K562 (cell line): Measurements from ENCODE around the gene ARHGEF38. TPM values are rescaled to one million over a fixed set of nuclear protein-coding genes. Genes with fewer than 3 reads are reported as not detected.

ENCODE experiments used
- ATAC-seq: fragments of 200-7000 bp; cut with Tn5 transposase; 3 replicates; pipeline ENCODE4 v1.9.1; 2020; ENCODE audit warnings: moderate library complexity
- BruUV-seq: library from RNA; stranded (reverse); fragments of 400-500 nt; replicated peaks from 2 replicates; lab custom pipeline; 2021; lab: Mats Ljungman, UMichigan
- CTCF ChIA-PET: fragments of 300-600 bp; formaldehyde crosslinking; extraction: SDS; loops from one replicate; lab custom pipeline; 2021; ENCODE audit warnings: low intra/inter-chr PET ratio; lab: Yijun Ruan, JAX
- POLR2A ChIA-PET: fragments of 300-600, 350-650 bp; sonication (Branson Sonifier 250); formaldehyde crosslinking; extraction: SDS; loops from one replicate; lab custom pipeline; 2021; ENCODE audit warnings: antibody characterized with exemption, inconsistent platforms; lab: Yijun Ruan, JAX
- DNase-seq, 4 experiments: peaks; one replicate each; pipeline versions ENCODE4 v3.0.0 to v3.0.0-alpha.2; 2011 to 2018; ENCODE audit warnings: low spot score in 3 of 4, mixed read lengths in 3 of 4; ENCODE audit errors: extremely low read depth in 1 of 4
- FAIRE-seq: peaks from 2 replicates; lab custom pipeline; 2011; peaks lifted over from hg19 to GRCh38; lab: Jason Lieb, UNC
- H2AFZ ChIP-seq: 2 replicates; pipeline ENCODE4 v1.6.0; 2011; ENCODE audit warnings: low read depth, low read length, control low read depth, inconsistent platforms
- H3K27ac ChIP-seq: fragments of 200-600 bp; 3 replicates; pipeline ENCODE4 v1.8.0; 2011; ENCODE audit warnings: low read depth, mild to moderate bottlenecking, control low read depth, inconsistent platforms, low read length, moderate library complexity, mixed read lengths; ENCODE audit errors: extremely low read depth
- H3K27me3 ChIP-seq, 2 experiments: fragments of 300-600 bp in 1 of 2; 2 replicates in 1 of 2; 3 replicates in 1 of 2; pipeline versions ENCODE4 v1.6.0 to v1.8.0; 2011; ENCODE audit warnings: inconsistent platforms in 2 of 2, low read length in 2 of 2, mild to moderate bottlenecking in 1 of 2, mixed read lengths in 1 of 2, moderate library complexity in 1 of 2; ENCODE audit not compliant: control insufficient read depth in 2 of 2, insufficient read depth in 2 of 2
- H3K36me3 ChIP-seq: fragments of 300-600 bp; 3 replicates; pipeline ENCODE4 v1.8.0; 2011; ENCODE audit warnings: mild to moderate bottlenecking, low read length, inconsistent platforms; ENCODE audit not compliant: control insufficient read depth, insufficient read depth
- H3K4me1 ChIP-seq, 2 experiments: fragments of 200-600 bp in 1 of 2; replicated peaks in 1 of 2; 2 replicates in 1 of 2; 3 replicates in 1 of 2; pipeline versions ENCODE4 v1.5.1 to v1.8.0; 2011; ENCODE audit warnings: inconsistent platforms in 2 of 2, low read length in 2 of 2, mild to moderate bottlenecking in 1 of 2, mixed read lengths in 1 of 2, moderate library complexity in 1 of 2; ENCODE audit not compliant: control insufficient read depth in 2 of 2, insufficient read depth in 2 of 2
- H3K4me2 ChIP-seq: 2 replicates; pipeline ENCODE4 v1.6.1; 2011; ENCODE audit warnings: low read length, control low read depth, inconsistent platforms, mixed read lengths; ENCODE audit not compliant: insufficient read depth
- H3K4me3 ChIP-seq: fragments of 200-600 bp; sonication (generic), shearing (Covaris generic); 2 replicates; pipeline ENCODE4 v1.5.1; 2016; ENCODE audit warnings: control low read depth, inconsistent platforms
- H3K79me2 ChIP-seq: fragments of 200-600 bp; 3 replicates; pipeline ENCODE4 v1.8.0; 2011; ENCODE audit warnings: low read length, inconsistent platforms; ENCODE audit not compliant: control insufficient read depth, insufficient read depth
- H3K9ac ChIP-seq, 2 experiments: 2 replicates each; pipeline versions ENCODE4 v1.6.0 to v1.6.1; 2011; ENCODE audit warnings: low read depth in 2 of 2, low read length in 2 of 2, control low read depth in 1 of 2, inconsistent platforms in 1 of 2, mild to moderate bottlenecking in 1 of 2, mixed read lengths in 1 of 2; ENCODE audit not compliant: insufficient read depth in 1 of 2
- H3K9me1 ChIP-seq: one replicate; pipeline ENCODE4 v1.6.0; 2011; ENCODE audit warnings: inconsistent platforms, mild to moderate bottlenecking, low read length, moderate library complexity; ENCODE audit not compliant: control insufficient read depth, insufficient read depth
- H3K9me3 ChIP-seq: replicated peaks from 2 replicates; pipeline ENCODE4 v1.5.1; 2011; ENCODE audit warnings: low read depth, low read length, inconsistent platforms; ENCODE audit not compliant: control insufficient read depth, insufficient read depth
- H4K20me1 ChIP-seq: replicated peaks from 2 replicates; pipeline ENCODE4 v1.6.1; 2011; ENCODE audit warnings: low read length, inconsistent platforms, mixed read lengths; ENCODE audit not compliant: control insufficient read depth, insufficient read depth
- HNRNPK ChIP-seq: fragments of 200-400 bp; formaldehyde crosslinking; IDR thresholded peaks from one replicate; pipeline ENCODE4 v1.6.1; 2018; ENCODE audit warnings: mild to moderate bottlenecking, low read depth, low read length; ENCODE audit not compliant: poor library complexity, severe bottlenecking
- U2AF2 ChIP-seq: fragments of 200-400 bp; formaldehyde crosslinking; optimal IDR thresholded peaks from 2 replicates; pipeline ENCODE3; 2017; ENCODE audit warnings: low read depth, mild to moderate bottlenecking, low read length
- ZBTB17 ChIP-seq: fragments of 450-650 bp; formaldehyde crosslinking; IDR thresholded peaks from 2 replicates; pipeline ENCODE4 v1.4.0; 2020; ENCODE audit warnings: mild to moderate bottlenecking
- ZFP1 ChIP-seq: fragments of 450-650 bp; formaldehyde crosslinking; IDR thresholded peaks from 2 replicates; pipeline ENCODE4 v1.4.0; 2020; ENCODE audit warnings: mild to moderate bottlenecking, mixed read lengths
- ZNF217 ChIP-seq: sonication (generic); formaldehyde crosslinking; IDR thresholded peaks from 2 replicates; pipeline ENCODE4 v1.8.0; 2022; ENCODE audit warnings: mild to moderate bottlenecking, missing genetic modification reagents
- WGBS: fragments of 100-300 bp; shearing (Covaris generic); methylation state at CpG from one replicate; pipeline ENCODE4 v1.1.6; 2016; ENCODE audit warnings: low coverage, mixed read lengths; ENCODE audit not compliant: insufficient coverage; ENCODE audit errors: missing lambda C conversion rate; 5-methylcytosine and 5-hydroxymethylcytosine counted together
- in situ Hi-C: fragments of 300-500 bp; cut with MboI; formaldehyde crosslinking; loops from 4 replicates; pipeline ENCODE4 v1.15.0; 2018; ENCODE audit warnings: inconsistent platforms, mixed read lengths
- intact Hi-C: fragments of 100-400 bp; cut with micrococcal nuclease; formaldehyde crosslinking; loops from 2 replicates; pipeline ENCODE4 v1.14.2; 2022
- polyA plus RNA-seq, 8 experiments: library from polyadenylated mRNA; depleted of rRNA in 4 of 8; stranded (reverse) in 5 of 8; unstranded in 3 of 8; fragments of >200 nt; fragmentation: Nextera tagmentation in 2 of 8; fragmentation: Illumina TruSeq in 1 of 8; extraction: Ambion mirVana in 2 of 8; extraction: Trizol in 1 of 8; gene quantifications; 2 replicates each; pipeline versions ENCODE4 v1.2.1 to v1.2.3, GENCODE V29; 2011 to 2014; ENCODE audit warnings: inconsistent platforms in 1 of 8, missing spikeins in 1 of 8
- total RNA-seq, 7 experiments: library from RNA; depleted of rRNA in 6 of 7; stranded (reverse); fragments of >200 nt in 6 of 7; fragmentation: Illumina TruSeq in 2 of 7; extraction: Trizol in 2 of 7; gene quantifications; 2 replicates each; pipeline versions ENCODE4 v1.2.1 to v1.2.3, GENCODE V29; 2011 to 2021; ENCODE audit warnings: low replicate concordance in 1 of 7
- TF ChIP-seq, protein P1 (sequence below), 2 experiments: fragments of 150-350 bp in 1 of 2; IDR thresholded peaks; 2 replicates each; pipeline ENCODE4 v1.6.1; 2012 to 2016; ENCODE audit warnings: low read depth in 2 of 2, low read length in 2 of 2, mild to moderate bottlenecking in 1 of 2, moderate library complexity in 1 of 2
- TF ChIP-seq, protein P2 (sequence below): sonication (generic); formaldehyde crosslinking; IDR thresholded peaks from 2 replicates; pipeline ENCODE4 v1.8.0; 2022; ENCODE audit warnings: missing genetic modification reagents, mild to moderate bottlenecking, borderline replicate concordance
- TF ChIP-seq, protein P3 (sequence below): fragments of 250-450 bp; sonication (Bioruptor Pico); IDR thresholded peaks from 2 replicates; pipeline ENCODE4 v1.6.1; 2021; ENCODE audit warnings: mild to moderate bottlenecking

ARHGEF38 gene
- total and polyA plus RNA-seq, 9 of the 15 experiments (the other 6 are each of a cell fraction or from before 2014, with no cell fraction given), result 0.17 TPM; not detected in 8

DNA sequence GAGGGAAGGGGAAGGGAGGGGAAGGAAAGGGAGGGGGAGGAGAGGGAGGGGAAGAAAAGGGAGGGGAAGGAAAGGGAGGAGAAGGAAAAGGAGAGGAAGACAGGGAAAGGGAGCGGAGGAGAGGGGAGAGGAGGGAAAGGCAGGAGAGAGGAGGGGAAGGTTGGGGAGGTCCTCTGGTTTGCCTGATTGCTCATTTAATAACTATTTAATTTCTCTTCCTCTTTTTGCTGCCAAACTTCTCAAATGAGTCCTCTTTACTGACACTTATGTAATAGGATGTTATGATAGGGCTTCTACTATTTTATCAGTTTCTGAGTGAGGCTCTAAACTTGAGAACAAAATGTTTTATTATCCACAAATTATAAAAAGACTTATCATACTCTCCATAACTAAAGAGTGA is 43.1 kb upstream of the ARHGEF38 start:
- H3K9me3 ChIP-seq, result no peaks in the 10 kb centered on the region
- H3K4me1 ChIP-seq, result no peaks in the 10 kb centered on the region
- no CpG with 5 or more reads among the region's 1 CpG for WGBS
- no peaks in the 10 kb centered on the region for H4K20me1 ChIP-seq
- FAIRE-seq (no peak), DNase-seq (no peak), ATAC-seq (no peak)
- no peaks in the 10 kb centered on the region for H3K36me3 ChIP-seq
- BruUV-seq, result no TSS peak
- H2AFZ ChIP-seq, result no peak overlapping the region
- TF ChIP-seq ZFP1 (CRISPR knock-in tag) (no peak), HNRNPK (peak; percentile 23)
- in situ Hi-C loops (no loop called here), intact Hi-C loops (no loop called here)
- H3K9me1 ChIP-seq, result no peaks in the 10 kb centered on the region
- H3K79me2 ChIP-seq, result no peaks in the 10 kb centered on the region
- no peak overlapping the region for H3K4me3 ChIP-seq
- no peaks in the 10 kb centered on the region for H3K27me3 ChIP-seq
- ChIA-PET POLR2A (no interaction called here), CTCF (no interaction called here)
- no peak overlapping the region for H3K27ac ChIP-seq
- H3K4me2 ChIP-seq, result no peak overlapping the region
- no peak overlapping the region for H3K9ac ChIP-seq

DNA sequence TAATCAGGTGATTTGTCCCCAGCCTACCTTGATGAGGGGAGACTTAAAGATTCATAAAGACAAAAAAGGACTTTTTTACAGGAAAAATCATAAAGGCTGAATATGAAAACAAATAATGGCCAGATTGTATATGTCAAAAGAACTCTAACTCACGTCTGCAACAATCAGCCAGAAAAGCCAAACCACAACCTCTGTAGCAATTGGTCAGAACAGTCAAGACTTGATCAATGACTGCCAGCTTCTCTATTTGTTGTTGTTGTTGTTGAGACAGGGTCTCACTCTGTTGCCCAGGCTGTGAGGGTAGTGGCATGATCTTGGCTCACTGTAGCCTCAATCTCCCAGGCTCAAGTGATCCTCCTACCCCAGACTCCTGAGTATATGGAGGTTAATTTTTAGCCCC is 42.7 kb upstream of the ARHGEF38 start:
- POLR2A ChIA-PET, result no interaction called here
- no peaks in the 10 kb centered on the region for H3K27me3 ChIP-seq
- no peaks in the 10 kb centered on the region for H3K79me2 ChIP-seq
- no peaks in the 10 kb centered on the region for H3K9me3 ChIP-seq
- intact Hi-C loops (no loop called here), in situ Hi-C loops (no loop called here)
- H3K9me1 ChIP-seq, result no peaks in the 10 kb centered on the region
- ATAC-seq (no peak), FAIRE-seq (no peak), DNase-seq (no peak)
- no peak overlapping the region for H2AFZ ChIP-seq
- H3K4me3 ChIP-seq, result no peak overlapping the region
- CTCF ChIA-PET, result no interaction called here
- no peak overlapping the region for H3K4me2 ChIP-seq
- no peaks in the 10 kb centered on the region for H3K4me1 ChIP-seq
- no peaks in the 10 kb centered on the region for H3K36me3 ChIP-seq
- no peak overlapping the region for H3K9ac ChIP-seq
- no TSS peak for BruUV-seq
- H3K27ac ChIP-seq, result no peak overlapping the region
- H4K20me1 ChIP-seq, result no peaks in the 10 kb centered on the region
- 0% methylated on average over 1 of the region's 1 CpG for whole genome bisulfite sequencing
- TF ChIP-seq ZBTB17 (no peak), ZNF217 (CRISPR knock-in tag) (no peak), U2AF2 (no peak)
- TF ChIP-seq, protein P1, sequence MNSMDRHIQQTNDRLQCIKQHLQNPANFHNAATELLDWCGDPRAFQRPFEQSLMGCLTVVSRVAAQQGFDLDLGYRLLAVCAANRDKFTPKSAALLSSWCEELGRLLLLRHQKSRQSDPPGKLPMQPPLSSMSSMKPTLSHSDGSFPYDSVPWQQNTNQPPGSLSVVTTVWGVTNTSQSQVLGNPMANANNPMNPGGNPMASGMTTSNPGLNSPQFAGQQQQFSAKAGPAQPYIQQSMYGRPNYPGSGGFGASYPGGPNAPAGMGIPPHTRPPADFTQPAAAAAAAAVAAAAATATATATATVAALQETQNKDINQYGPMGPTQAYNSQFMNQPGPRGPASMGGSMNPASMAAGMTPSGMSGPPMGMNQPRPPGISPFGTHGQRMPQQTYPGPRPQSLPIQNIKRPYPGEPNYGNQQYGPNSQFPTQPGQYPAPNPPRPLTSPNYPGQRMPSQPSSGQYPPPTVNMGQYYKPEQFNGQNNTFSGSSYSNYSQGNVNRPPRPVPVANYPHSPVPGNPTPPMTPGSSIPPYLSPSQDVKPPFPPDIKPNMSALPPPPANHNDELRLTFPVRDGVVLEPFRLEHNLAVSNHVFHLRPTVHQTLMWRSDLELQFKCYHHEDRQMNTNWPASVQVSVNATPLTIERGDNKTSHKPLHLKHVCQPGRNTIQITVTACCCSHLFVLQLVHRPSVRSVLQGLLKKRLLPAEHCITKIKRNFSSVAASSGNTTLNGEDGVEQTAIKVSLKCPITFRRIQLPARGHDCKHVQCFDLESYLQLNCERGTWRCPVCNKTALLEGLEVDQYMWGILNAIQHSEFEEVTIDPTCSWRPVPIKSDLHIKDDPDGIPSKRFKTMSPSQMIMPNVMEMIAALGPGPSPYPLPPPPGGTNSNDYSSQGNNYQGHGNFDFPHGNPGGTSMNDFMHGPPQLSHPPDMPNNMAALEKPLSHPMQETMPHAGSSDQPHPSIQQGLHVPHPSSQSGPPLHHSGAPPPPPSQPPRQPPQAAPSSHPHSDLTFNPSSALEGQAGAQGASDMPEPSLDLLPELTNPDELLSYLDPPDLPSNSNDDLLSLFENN (IDR thresholded peaks at IDR 0.05; ENCODE audit: low read depth in 2 of 2, low read length in 2 of 2), result no peak
- TF ChIP-seq, protein P2, sequence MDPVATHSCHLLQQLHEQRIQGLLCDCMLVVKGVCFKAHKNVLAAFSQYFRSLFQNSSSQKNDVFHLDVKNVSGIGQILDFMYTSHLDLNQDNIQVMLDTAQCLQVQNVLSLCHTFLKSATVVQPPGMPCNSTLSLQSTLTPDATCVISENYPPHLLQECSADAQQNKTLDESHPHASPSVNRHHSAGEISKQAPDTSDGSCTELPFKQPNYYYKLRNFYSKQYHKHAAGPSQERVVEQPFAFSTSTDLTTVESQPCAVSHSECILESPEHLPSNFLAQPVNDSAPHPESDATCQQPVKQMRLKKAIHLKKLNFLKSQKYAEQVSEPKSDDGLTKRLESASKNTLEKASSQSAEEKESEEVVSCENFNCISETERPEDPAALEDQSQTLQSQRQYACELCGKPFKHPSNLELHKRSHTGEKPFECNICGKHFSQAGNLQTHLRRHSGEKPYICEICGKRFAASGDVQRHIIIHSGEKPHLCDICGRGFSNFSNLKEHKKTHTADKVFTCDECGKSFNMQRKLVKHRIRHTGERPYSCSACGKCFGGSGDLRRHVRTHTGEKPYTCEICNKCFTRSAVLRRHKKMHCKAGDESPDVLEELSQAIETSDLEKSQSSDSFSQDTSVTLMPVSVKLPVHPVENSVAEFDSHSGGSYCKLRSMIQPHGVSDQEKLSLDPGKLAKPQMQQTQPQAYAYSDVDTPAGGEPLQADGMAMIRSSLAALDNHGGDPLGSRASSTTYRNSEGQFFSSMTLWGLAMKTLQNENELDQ (CRISPR knock-in tag), result no peak
- TF ChIP-seq, protein P3, sequence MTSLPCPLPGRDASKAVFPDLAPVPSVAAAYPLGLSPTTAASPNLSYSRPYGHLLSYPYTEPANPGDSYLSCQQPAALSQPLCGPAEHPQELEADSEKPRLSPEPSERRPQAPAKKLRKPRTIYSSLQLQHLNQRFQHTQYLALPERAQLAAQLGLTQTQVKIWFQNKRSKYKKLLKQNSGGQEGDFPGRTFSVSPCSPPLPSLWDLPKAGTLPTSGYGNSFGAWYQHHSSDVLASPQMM, result no peak
